SU-DHL-6 (cell line): ENCODE results near the gene OR9A2.

Source experiments
- H2AFZ ChIP-seq: fragments of 200-600 bp; sonication (generic); 2 replicates; pipeline ENCODE4 v1.6.1; 2014; ENCODE audit warnings: low read depth, mild to moderate bottlenecking, moderate library complexity, mixed read lengths, antibody characterized with exemption, low read length; ENCODE audit not compliant: severe bottlenecking
- H3F3A ChIP-seq: fragments of 200-600 bp; shearing (Covaris generic); 2 replicates; pipeline ENCODE4 v1.6.0; 2016; ENCODE audit warnings: antibody characterized with exemption, mild to moderate bottlenecking; ENCODE audit not compliant: insufficient read depth
- H3K27ac ChIP-seq: fragments of 200-600 bp; sonication (generic); 2 replicates; pipeline ENCODE4 v1.5.1; 2016; ENCODE audit warnings: low read depth, mild to moderate bottlenecking, low read length, moderate library complexity, mixed read lengths
- H3K27me3 ChIP-seq: fragments of 200-600 bp; sonication (generic), shearing (Covaris generic); 2 replicates; pipeline ENCODE4 v1.6.0; 2014; ENCODE audit warnings: mild to moderate bottlenecking, low read length
- H3K36me3 ChIP-seq: fragments of 200-600 bp; sonication (generic); 2 replicates; pipeline ENCODE4 v1.6.1; 2014; ENCODE audit warnings: mild to moderate bottlenecking, low read length, mixed read lengths
- H3K4me2 ChIP-seq: fragments of 300-600, 200-600 bp; shearing (Covaris generic), sonication (generic); 2 replicates; pipeline ENCODE4 v1.6.0; 2014; ENCODE audit warnings: low read length, low read depth, mild to moderate bottlenecking; ENCODE audit not compliant: poor library complexity, severe bottlenecking
- H3K4me3 ChIP-seq: fragments of 200-600 bp; sonication (generic); 2 replicates; pipeline ENCODE4 v1.5.1; 2014; ENCODE audit warnings: antibody characterized with exemption, low read length, mild to moderate bottlenecking, mixed read lengths; ENCODE audit not compliant: insufficient read depth, poor library complexity, severe bottlenecking
- H3K79me2 ChIP-seq: fragments of 200-600 bp; sonication (generic); 2 replicates; pipeline ENCODE4 v1.6.1; 2014; ENCODE audit warnings: mild to moderate bottlenecking, low read length, moderate library complexity; ENCODE audit not compliant: insufficient read depth
- H3K9ac ChIP-seq: fragments of 200-600 bp; sonication (generic); 2 replicates; pipeline ENCODE4 v1.7.0; 2014; ENCODE audit warnings: mild to moderate bottlenecking, low read length
- H3K9me2 ChIP-seq: fragments of 200-600 bp; sonication (generic); replicated peaks from 2 replicates; pipeline ENCODE4 v1.6.1; 2014; ENCODE audit warnings: low read length; ENCODE audit not compliant: insufficient read depth
- H3K9me3 ChIP-seq: fragments of 200-600 bp; sonication (generic); 2 replicates; pipeline ENCODE4 v1.6.1; 2014; ENCODE audit warnings: low read length, mixed read lengths; ENCODE audit not compliant: insufficient read depth
- H4K20me1 ChIP-seq: fragments of 200-600 bp; sonication (generic); 2 replicates; pipeline ENCODE4 v1.6.1; 2014; ENCODE audit warnings: low read depth, mild to moderate bottlenecking, antibody characterized with exemption, low read length, moderate library complexity, mixed read lengths
- EZH2phosphoT487 ChIP-seq: fragments of 200-600 bp; sonication (generic), shearing (Covaris generic); conservative IDR thresholded peaks from 2 replicates; pipeline ENCODE4 v1.6.1; 2018; ENCODE audit warnings: mild to moderate bottlenecking, antibody characterized with exemption, low read length, moderate library complexity, mixed read lengths
- TF ChIP-seq, protein P1 (sequence below): fragments of 200-600 bp; sonication (generic); IDR thresholded peaks from one replicate; pipeline ENCODE4 v1.5.1; 2017; ENCODE audit warnings: antibody characterized with exemption, mild to moderate bottlenecking, low read length, moderate library complexity; ENCODE audit not compliant: insufficient read depth, poor library complexity, severe bottlenecking

The OR9A2 gene

GRCh38 chr7:143018931-143019330 lies 8.0 kb downstream of the OR9A2 start:
- H3K4me2 ChIP-seq, result no peak overlapping the region
- no peaks in the 10 kb centered on the region for H4K20me1 ChIP-seq
- H2AFZ ChIP-seq, result no peak overlapping the region
- no peaks in the 10 kb centered on the region for H3K79me2 ChIP-seq
- no peaks in the 10 kb centered on the region for H3F3A ChIP-seq
- H3K36me3 ChIP-seq, result no peaks in the 10 kb centered on the region
- no peaks in the 10 kb centered on the region for H3K27me3 ChIP-seq
- no peak overlapping the region for H3K9ac ChIP-seq
- no peak overlapping the region for H3K27ac ChIP-seq
- H3K4me3 ChIP-seq, result no peak overlapping the region
- TF ChIP-seq EZH2phosphoT487, result no peak
- TF ChIP-seq, protein P1, sequence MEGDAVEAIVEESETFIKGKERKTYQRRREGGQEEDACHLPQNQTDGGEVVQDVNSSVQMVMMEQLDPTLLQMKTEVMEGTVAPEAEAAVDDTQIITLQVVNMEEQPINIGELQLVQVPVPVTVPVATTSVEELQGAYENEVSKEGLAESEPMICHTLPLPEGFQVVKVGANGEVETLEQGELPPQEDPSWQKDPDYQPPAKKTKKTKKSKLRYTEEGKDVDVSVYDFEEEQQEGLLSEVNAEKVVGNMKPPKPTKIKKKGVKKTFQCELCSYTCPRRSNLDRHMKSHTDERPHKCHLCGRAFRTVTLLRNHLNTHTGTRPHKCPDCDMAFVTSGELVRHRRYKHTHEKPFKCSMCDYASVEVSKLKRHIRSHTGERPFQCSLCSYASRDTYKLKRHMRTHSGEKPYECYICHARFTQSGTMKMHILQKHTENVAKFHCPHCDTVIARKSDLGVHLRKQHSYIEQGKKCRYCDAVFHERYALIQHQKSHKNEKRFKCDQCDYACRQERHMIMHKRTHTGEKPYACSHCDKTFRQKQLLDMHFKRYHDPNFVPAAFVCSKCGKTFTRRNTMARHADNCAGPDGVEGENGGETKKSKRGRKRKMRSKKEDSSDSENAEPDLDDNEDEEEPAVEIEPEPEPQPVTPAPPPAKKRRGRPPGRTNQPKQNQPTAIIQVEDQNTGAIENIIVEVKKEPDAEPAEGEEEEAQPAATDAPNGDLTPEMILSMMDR, result no peak
- H3K9me2 ChIP-seq, result no peaks in the 10 kb centered on the region
- H3K9me3 ChIP-seq, result no peaks in the 10 kb centered on the region

DNA sequence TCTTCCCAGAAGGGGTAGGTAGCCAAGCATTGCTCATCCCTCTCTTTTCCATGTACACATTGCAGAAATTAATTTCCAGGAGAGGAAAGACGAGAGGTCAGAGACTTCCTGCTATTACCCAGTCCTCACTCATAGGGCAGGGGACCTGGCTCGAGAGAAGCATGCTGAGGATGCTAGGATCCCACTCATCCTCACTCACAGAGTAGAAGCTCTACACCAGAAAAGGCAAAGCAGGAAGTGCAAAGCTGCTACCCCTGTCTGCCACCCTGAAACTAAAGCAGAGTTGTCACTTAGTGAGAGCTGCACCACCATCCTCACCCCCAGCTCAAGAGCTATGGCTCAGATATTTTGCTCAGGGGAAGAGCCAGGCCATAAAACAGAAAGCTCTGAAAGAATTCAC lies 9.9 kb downstream of the OR9A2 start:
- H2AFZ ChIP-seq, result no peak overlapping the region
- no peaks in the 10 kb centered on the region for H4K20me1 ChIP-seq
- H3K9me2 ChIP-seq, result no peaks in the 10 kb centered on the region
- H3K27ac ChIP-seq, result peak overlapping the region; percentile 53
- no peak for TF ChIP-seq EZH2phosphoT487
- TF ChIP-seq, protein P1, result no peak
- no peaks in the 10 kb centered on the region for H3K79me2 ChIP-seq
- H3F3A ChIP-seq, result no peaks in the 10 kb centered on the region
- peak overlapping the region; percentile 6 for H3K4me2 ChIP-seq
- H3K9ac ChIP-seq, result no peak overlapping the region
- no peak overlapping the region for H3K4me3 ChIP-seq
- H3K36me3 ChIP-seq, result no peaks in the 10 kb centered on the region
- no peaks in the 10 kb centered on the region for H3K9me3 ChIP-seq
- H3K27me3 ChIP-seq, result no peaks in the 10 kb centered on the region

DNA sequence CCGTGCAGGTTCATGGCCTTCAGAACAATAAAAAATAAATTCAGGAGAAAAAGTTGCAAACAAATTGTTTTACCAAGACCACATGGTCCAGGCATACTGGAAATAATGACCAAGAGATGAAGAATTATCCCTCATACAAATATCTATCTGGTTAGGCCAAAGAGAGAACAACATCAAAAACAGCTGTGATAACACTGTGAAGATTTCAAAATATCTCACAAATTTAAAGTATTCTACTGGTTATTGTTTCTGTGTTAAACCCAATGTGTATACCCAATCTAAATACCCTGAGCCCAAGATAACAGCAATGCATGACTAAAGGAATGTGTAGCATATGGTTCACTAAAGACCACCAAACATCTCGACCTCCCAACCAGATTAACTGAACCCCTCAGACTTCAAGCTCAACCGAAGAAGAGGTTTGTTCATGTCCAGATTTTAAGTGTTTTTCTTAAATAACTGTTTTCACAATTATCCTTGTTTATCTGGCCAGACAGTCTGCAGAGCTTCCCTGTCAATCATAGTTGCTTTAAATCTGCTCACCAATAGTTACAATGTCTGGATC lies 10.9 kb downstream of the OR9A2 start:
- Histone ChIP-seq H3K27ac (peak overlapping the region; percentile 53), H3K9ac (no peak overlapping the region), H3F3A (no peaks in the 10 kb centered on the region), H3K36me3 (no peaks in the 10 kb centered on the region), H4K20me1 (no peaks in the 10 kb centered on the region), H3K9me2 (no peaks in the 10 kb centered on the region), H3K4me3 (no peak overlapping the region), H2AFZ (no peak overlapping the region), H3K4me2 (peak overlapping the region; percentile 37), H3K79me2 (no peaks in the 10 kb centered on the region), H3K27me3 (no peaks in the 10 kb centered on the region), H3K9me3 (no peaks in the 10 kb centered on the region)
- TF ChIP-seq EZH2phosphoT487, result no peak
- TF ChIP-seq, protein P1, result no peak

DNA sequence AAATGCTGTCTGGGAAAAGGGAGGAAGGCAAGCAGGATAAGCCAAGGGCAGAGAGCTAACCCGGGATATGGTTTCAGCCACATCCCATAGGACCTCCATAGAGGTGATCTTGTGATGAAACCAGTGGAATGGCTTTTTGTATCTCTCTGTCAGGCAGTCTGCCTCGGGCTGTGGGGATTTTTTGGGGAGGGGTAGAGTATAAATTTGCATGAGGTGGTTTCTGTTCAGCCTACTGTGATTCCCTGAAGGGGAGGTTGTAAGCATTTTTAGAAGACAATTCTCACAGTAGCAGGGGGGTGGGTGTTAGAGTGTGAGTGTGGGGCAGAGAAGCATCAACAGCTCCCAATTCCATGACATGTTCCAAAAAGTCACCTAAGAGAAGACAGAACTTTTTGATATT lies 11.8 kb downstream of the OR9A2 start:
- H3K36me3 ChIP-seq, result no peaks in the 10 kb centered on the region
- no peaks in the 10 kb centered on the region for H3K9me3 ChIP-seq
- H2AFZ ChIP-seq, result no peak overlapping the region
- H4K20me1 ChIP-seq, result no peaks in the 10 kb centered on the region
- H3K27ac ChIP-seq, result peak overlapping the region; percentile 53
- H3K9me2 ChIP-seq, result no peaks in the 10 kb centered on the region
- no peaks in the 10 kb centered on the region for H3K27me3 ChIP-seq
- H3K79me2 ChIP-seq, result no peaks in the 10 kb centered on the region
- no peak overlapping the region for H3K4me3 ChIP-seq
- H3F3A ChIP-seq, result no peaks in the 10 kb centered on the region
- H3K9ac ChIP-seq, result peak overlapping the region; percentile 31; the same call in 1 of the 2 replicates
- no peak for TF ChIP-seq EZH2phosphoT487
- TF ChIP-seq, protein P1, result no peak
- peak overlapping the region; percentile 37 for H3K4me2 ChIP-seq
